T-cell (primary cell): ENCODE measurements around the gene KRTAP10-10. TPM values are rescaled to one million over a fixed set of nuclear protein-coding genes. Genes with fewer than 3 reads are reported as not detected.
"Not testable (repeated sequence)": the region's sequence is repeated elsewhere in the genome, so short reads cannot be mapped to it uniquely, and the experiment has no call there.

Source experiments
- ATAC-seq, 4 experiments: fragments of 200-7000 bp in 3 of 4; fragments of 150-1000 bp in 1 of 4; cut with Tn5 transposase; replicated peaks in 1 of 4; 1 replicate in 3 of 4; 2 replicates in 1 of 4; pipeline ENCODE4 v1.10.0; 2021; ENCODE audit warnings: moderate library complexity in 3 of 4, mild to moderate bottlenecking in 2 of 4, moderate number of reproducible peaks in 1 of 4
- CTCF ChIA-PET, 2 donors: fragments of 300-600 bp; sonication (Branson Sonifier 250); formaldehyde crosslinking; loops; one replicate each; lab custom pipeline; 2022; ENCODE audit warnings: antibody characterized with exemption in 2 of 2; lab: Charles Lee
- POLR2A ChIA-PET, 2 donors: fragments of 300-600 bp; sonication (Branson Sonifier 250); formaldehyde crosslinking; loops; one replicate each; lab custom pipeline; 2022; ENCODE audit warnings: antibody characterized with exemption in 2 of 2; lab: Charles Lee
- DNase-seq, 35 experiments: peaks; one replicate each; pipeline versions ENCODE4 v3.0.0 to v3.0.0-alpha.2; 2013 to 2023
- H3K27ac ChIP-seq: one replicate; pipeline ENCODE4 v1.5.1; 2013; ENCODE audit warnings: low read length
- H3K27me3 ChIP-seq, 2 experiments: replicated peaks in 1 of 2; 1 replicate in 1 of 2; 2 replicates in 1 of 2; pipeline versions ENCODE4 v1.6.1 to v1.7.0; 2013; ENCODE audit warnings: low read length in 1 of 2, mixed read lengths in 1 of 2; ENCODE audit not compliant: control insufficient read depth in 2 of 2, insufficient read depth in 2 of 2; ENCODE audit errors: extremely low read depth in 1 of 2
- H3K36me3 ChIP-seq, 2 donors: 1 replicate in 1 of 2; 2 replicates in 1 of 2; pipeline versions ENCODE4 v1.6.1 to v1.7.0; 2013; ENCODE audit warnings: low read length in 1 of 2; ENCODE audit not compliant: control insufficient read depth in 2 of 2, insufficient read depth in 1 of 2; ENCODE audit errors: extremely low read depth in 1 of 2
- H3K4me1 ChIP-seq, 2 experiments: 1 replicate in 1 of 2; 2 replicates in 1 of 2; pipeline versions ENCODE4 v1.6.1 to v1.7.0; 2013; ENCODE audit warnings: low read length in 2 of 2, mixed read lengths in 1 of 2; ENCODE audit not compliant: insufficient read depth in 2 of 2, control insufficient read depth in 1 of 2; ENCODE audit errors: extremely low read depth in 1 of 2
- H3K4me3 ChIP-seq, 2 donors: 1 replicate in 1 of 2; 2 replicates in 1 of 2; pipeline versions ENCODE4 v1.5.1 to v1.7.0; 2013; ENCODE audit warnings: mild to moderate bottlenecking in 2 of 2, low read length in 1 of 2, moderate library complexity in 1 of 2; ENCODE audit not compliant: control insufficient read depth in 1 of 2; ENCODE audit errors: extremely low read depth in 1 of 2
- H3K9me3 ChIP-seq: 2 replicates; pipeline ENCODE4 v1.7.0; 2013
- H3K27ac Mint-ChIP-seq, 2 donors: one replicate each; pipeline ENCODE4 v1.8.0; 2020 to 2021; ENCODE audit warnings: mild to moderate bottlenecking in 2 of 2, mixed read lengths in 2 of 2
- H3K27me3 Mint-ChIP-seq, 2 donors: one replicate each; pipeline ENCODE4 v1.8.0; 2021 to 2022; ENCODE audit warnings: mixed read lengths in 2 of 2
- H3K36me3 Mint-ChIP-seq: one replicate; pipeline ENCODE4 v1.8.0; 2021; ENCODE audit warnings: mixed read lengths
- H3K4me1 Mint-ChIP-seq, 3 donors: one replicate each; pipeline ENCODE4 v1.8.0; 2020 to 2022; ENCODE audit warnings: mixed read lengths in 3 of 3, mild to moderate bottlenecking in 1 of 3
- H3K4me3 Mint-ChIP-seq, 3 donors: one replicate each; pipeline ENCODE4 v1.8.0; 2020 to 2022; ENCODE audit warnings: mild to moderate bottlenecking in 3 of 3, mixed read lengths in 3 of 3, moderate library complexity in 3 of 3
- H3K9me3 Mint-ChIP-seq, 3 donors: one replicate each; pipeline ENCODE4 v1.8.0; 2020 to 2022; ENCODE audit warnings: mixed read lengths in 3 of 3
- WGBS: methylation state at CpG from one replicate; pipeline ENCODE4 v1.1.5; 2013; ENCODE audit warnings: missing lambda C conversion rate; ENCODE audit not compliant: insufficient coverage; 5-methylcytosine and 5-hydroxymethylcytosine counted together
- total RNA-seq, 35 experiments: library from RNA in 6 of 35; stranded (reverse) in 6 of 35; fragments of 120-200 nt in 1 of 35; gene quantifications; one replicate each; pipeline versions ENCODE4 v1.2.1 to v1.2.4 and lab custom pipeline; 2013 to 2026

Gene KRTAP10-10
- total RNA-seq, 5 donors from 2014 or later (not counting 1 experiment from before 2014, with no cell fraction given), result not detected

DNA sequence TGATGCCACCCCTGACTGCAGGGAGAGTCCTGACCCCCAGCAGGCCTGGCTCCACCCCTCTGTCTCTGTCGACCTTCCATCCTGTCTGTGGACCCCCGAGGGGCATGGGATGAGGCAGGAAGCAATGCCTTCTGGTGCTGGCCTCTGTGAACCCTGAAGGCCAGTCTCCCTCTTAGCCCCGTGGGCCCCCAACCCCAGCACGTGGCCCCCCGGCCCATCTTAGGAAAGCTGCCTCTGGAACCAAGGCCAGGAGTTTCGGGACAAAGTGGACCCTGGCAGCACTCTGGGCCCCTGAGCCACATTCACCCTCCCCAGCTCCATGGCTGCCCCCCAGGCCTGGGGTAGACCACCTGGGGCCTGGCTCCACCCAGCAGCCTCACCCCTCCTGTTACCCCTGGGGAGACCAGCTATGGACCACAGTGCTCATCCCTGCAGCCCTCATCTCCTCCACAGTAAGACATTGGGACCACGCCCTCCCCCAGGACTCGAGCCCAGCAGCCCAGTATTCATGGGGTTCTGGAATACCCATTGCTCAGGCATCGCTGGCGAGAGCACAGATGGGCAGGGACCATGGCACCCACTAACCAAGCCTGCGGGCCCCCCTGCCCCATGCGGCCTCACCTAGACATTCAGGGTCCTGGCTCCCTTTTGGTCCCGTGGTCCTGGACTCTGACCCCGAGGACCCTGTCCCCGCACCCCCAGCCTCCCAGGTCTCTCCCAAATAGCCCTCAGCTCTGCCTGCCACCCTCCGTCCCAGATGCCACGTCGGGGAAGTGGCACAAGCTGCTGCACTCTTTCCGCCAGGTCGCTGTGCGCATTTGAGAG is 1.6 kb downstream of the KRTAP10-10 start:
- H3K4me3 Mint-ChIP-seq, H3K27ac Mint-ChIP-seq, H3K4me1 ChIP-seq, H3K36me3 ChIP-seq, H3K9me3 ChIP-seq, H3K4me1 Mint-ChIP-seq, H3K27ac ChIP-seq, CTCF ChIA-PET, DNase-seq, H3K36me3 Mint-ChIP-seq, H3K4me3 ChIP-seq, POLR2A ChIA-PET, ATAC-seq: not testable (repeated sequence)
- peaks cover 20 to 31% (median 21%) of the 10 kb centered on the region in 3 donors for H3K9me3 Mint-ChIP-seq
- 92% methylated on average over 12 of the region's 21 CpGs for WGBS
- H3K27me3 Mint-ChIP-seq, result peaks cover 0 to 11% of the 10 kb centered on the region in 2 donors
- H3K27me3 ChIP-seq, result peaks cover 0 to 17% of the 10 kb centered on the region in 2 experiments

GRCh38 chr21:44639331-44639655 is 2.1 kb downstream of the KRTAP10-10 start:
- ATAC-seq (no peak), DNase-seq (no peak)
- no peak overlapping the region for H3K4me3 ChIP-seq
- H3K27me3 ChIP-seq, result peaks cover 0 to 17% of the 10 kb centered on the region in 2 experiments
- H3K27ac Mint-ChIP-seq, result no peak overlapping the region
- CTCF ChIA-PET, result no interaction called here
- peaks cover 3% of the 10 kb centered on the region for H3K36me3 Mint-ChIP-seq
- H3K27me3 Mint-ChIP-seq, result peaks cover 0 to 11% of the 10 kb centered on the region in 2 donors
- H3K9me3 ChIP-seq, result no peaks in the 10 kb centered on the region
- POLR2A ChIA-PET, result interaction anchor here in 1 of 2 donors (0.6 kb wide), 1 partner anchor 121 kb away, joined by 3 read pairs; no protein-coding TSS in a partner anchor
- no peak overlapping the region for H3K27ac ChIP-seq
- peaks cover 26 to 34% (median 27%) of the 10 kb centered on the region in 3 donors for H3K9me3 Mint-ChIP-seq
- no peaks in the 10 kb centered on the region for H3K4me1 Mint-ChIP-seq
- WGBS, result 92% methylated on average over 12 of the region's 12 CpGs
- no peak overlapping the region for H3K4me3 Mint-ChIP-seq
- H3K4me1 ChIP-seq, result no peaks in the 10 kb centered on the region
- H3K36me3 ChIP-seq, result no peaks in the 10 kb centered on the region

DNA sequence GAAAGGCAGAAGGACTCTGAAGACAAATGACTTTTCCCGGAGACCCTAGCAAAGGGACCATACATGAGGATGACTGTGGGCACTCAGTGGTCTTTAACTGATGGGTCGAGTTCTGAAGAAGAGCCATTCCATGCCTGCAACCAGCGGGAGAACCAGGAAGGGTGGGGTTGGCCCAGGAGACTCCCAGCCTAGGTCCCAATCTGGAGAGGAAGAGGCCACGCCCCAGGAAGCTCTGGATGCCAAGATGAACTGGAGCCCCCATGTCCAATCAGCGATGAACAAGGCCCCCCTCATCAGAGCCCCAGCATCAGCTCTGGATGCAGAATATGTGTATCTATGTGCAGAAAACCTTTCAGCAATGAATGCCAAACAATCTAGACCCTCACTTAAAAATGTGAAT is 3.6 kb downstream of the KRTAP10-10 start:
- H3K4me1 Mint-ChIP-seq, result no peaks in the 10 kb centered on the region
- Histone ChIP-seq H3K27me3 (peaks cover 0 to 17% of the 10 kb centered on the region in 2 experiments), H3K9me3 (no peaks in the 10 kb centered on the region), H3K4me3 (no peak overlapping the region), H3K27ac (no peak overlapping the region), H3K36me3 (no peaks in the 10 kb centered on the region), H3K4me1 (no peaks in the 10 kb centered on the region)
- H3K27ac Mint-ChIP-seq, result no peak overlapping the region
- peaks cover 8% of the 10 kb centered on the region for H3K36me3 Mint-ChIP-seq
- peaks cover 27 to 43% (median 35%) of the 10 kb centered on the region in 3 donors for H3K9me3 Mint-ChIP-seq
- ChIA-PET CTCF (no interaction called here), POLR2A (no interaction called here)
- ATAC-seq, result no peak
- no peak for DNase-seq
- H3K4me3 Mint-ChIP-seq, result no peak overlapping the region
- 91% methylated on average over 3 of the region's 5 CpGs for WGBS
- peaks cover 0 to 11% of the 10 kb centered on the region in 2 donors for H3K27me3 Mint-ChIP-seq

DNA sequence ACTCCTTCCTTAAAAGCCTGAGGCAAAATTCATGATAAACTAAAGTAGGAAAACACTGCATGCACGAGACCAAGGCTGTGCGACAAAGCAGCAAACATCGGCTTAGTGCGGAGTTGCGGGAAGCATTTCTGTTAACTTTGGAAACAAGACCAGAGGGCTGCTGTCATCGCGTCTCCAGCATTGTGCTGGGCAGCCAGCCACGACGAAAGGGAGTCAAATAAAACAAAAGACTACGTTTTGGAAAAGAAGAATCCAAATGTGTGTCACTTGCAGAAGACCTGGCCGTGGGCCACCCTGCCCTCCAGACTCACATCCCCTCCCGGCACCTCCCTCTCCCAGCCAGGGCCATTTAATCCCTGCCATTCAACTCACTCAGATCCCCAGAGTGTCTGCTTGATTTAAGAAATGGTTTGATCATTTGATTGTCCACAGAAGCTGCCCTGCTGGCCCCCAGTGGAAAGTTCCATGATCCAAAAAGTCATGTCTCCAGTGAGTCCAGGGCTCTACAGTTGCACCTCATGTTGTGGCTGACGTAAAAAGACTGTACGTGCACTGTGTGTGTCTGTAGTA is 6.7 kb downstream of the KRTAP10-10 start:
- no peak overlapping the region for H3K27ac ChIP-seq
- ATAC-seq, result no peak
- WGBS, result 81% methylated on average over 5 of the region's 14 CpGs
- Mint-ChIP-seq H3K4me3 (no peak overlapping the region), H3K36me3 (peaks cover 8% of the 10 kb centered on the region), H3K27me3 (peaks cover 0 to 11% of the 10 kb centered on the region in 2 donors), H3K27ac (no peak overlapping the region), H3K4me1 (peaks cover 0 to 7% (median 5%) of the 10 kb centered on the region in 3 donors), H3K9me3 (peaks cover 27 to 43% (median 35%) of the 10 kb centered on the region in 3 donors)
- DNase-seq, result no peak
- ChIA-PET POLR2A (no interaction called here), CTCF (interaction anchor here in 1 of 2 donors (1.2 kb wide), 1 partner anchor 13 kb away, joined by 3 read pairs; no protein-coding TSS in a partner anchor)
- H3K4me1 ChIP-seq, result no peaks in the 10 kb centered on the region
- H3K4me3 ChIP-seq, result peak overlapping the region in 1 of 2 donors; percentile 3
- no peaks in the 10 kb centered on the region for H3K36me3 ChIP-seq
- H3K9me3 ChIP-seq, result no peaks in the 10 kb centered on the region
- peaks cover 0 to 17% of the 10 kb centered on the region in 2 experiments for H3K27me3 ChIP-seq

- Histone ChIP-seq H3K4me3 (no peak overlapping the region), H3K27me3 (peaks cover 0 to 7% of the 10 kb centered on the region in 2 experiments), H3K9me3 (no peaks in the 10 kb centered on the region), H3K36me3 (no peaks in the 10 kb centered on the region), H3K4me1 (no peaks in the 10 kb centered on the region), H3K27ac (no peak overlapping the region)
- ATAC-seq (no peak), DNase-seq (no peak)
- H3K36me3 Mint-ChIP-seq, result peaks cover 8% of the 10 kb centered on the region
- ChIA-PET POLR2A (interaction anchor here in 1 of 2 donors (0.6 kb wide), 1 partner anchor 67 kb away, joined by 4 read pairs; the partner anchor contains the start of gene TSPEAR), CTCF (interaction anchor here in 1 of 2 donors (0.6 kb wide), 1 partner anchor 14 kb away, joined by 3 read pairs; no protein-coding TSS in a partner anchor)
- peaks cover 0 to 9% of the 10 kb centered on the region in 2 donors for H3K27me3 Mint-ChIP-seq
- H3K4me3 Mint-ChIP-seq, result no peak overlapping the region
- no CpG with 5 or more reads among the region's 2 CpGs for WGBS
- H3K27ac Mint-ChIP-seq, result no peak overlapping the region
- peaks cover 0 to 7% (median 5%) of the 10 kb centered on the region in 3 donors for H3K4me1 Mint-ChIP-seq
- peaks cover 27 to 43% (median 35%) of the 10 kb centered on the region in 3 donors for H3K9me3 Mint-ChIP-seq
These were observed 7.7 kb downstream of the KRTAP10-10 start for GRCh38 chr21:44644878-44645277.

DNA sequence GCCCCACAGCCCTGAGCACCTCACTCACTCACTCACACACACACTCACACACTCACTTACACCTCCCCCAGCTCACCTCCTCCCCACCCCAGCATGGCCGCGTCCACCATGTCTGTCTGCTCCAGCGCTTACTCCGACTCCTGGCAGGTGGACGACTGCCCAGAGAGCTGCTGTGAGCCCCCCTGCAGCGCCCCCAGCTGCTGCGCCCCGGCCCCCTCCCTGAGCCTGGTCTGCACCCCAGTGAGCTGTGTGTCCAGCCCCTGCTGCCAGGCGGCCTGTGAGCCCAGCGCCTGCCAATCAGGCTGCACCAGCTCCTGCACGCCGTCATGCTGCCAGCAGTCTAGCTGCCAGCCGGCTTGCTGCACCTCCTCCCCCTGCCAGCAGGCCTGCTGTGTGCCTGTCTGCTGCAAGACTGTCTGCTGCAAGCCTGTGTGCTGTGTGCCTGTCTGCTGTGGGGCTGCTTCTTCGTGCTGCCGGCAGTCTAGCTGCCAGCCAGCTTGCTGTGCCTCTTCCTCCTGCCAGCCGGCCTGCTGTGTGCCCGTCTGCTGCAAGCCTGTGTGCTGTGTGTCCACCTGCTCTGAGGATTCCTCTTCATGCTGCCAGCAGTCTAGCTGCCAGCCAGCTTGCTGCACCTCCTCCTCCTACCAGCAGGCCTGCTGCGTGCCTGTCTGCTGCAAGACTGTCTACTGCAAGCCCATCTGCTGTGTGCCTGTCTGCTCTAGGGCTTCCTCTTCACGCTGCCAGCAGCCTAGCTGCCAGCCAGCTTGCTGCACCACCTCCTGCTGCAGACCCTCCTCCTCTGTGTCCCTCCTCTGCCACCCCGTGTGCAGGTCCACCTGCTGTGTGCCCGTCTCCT is 9.4 kb downstream of the KRTAP10-10 start, which contains the start of gene KRTAP10-11:
KRTAP10-11 (plus strand) TSS at position 49 of the 856 bp plus-strand sequence; CDS start at position 94, 45 bp downstream.
- CTCF ChIA-PET, result not testable (repeated sequence)

More for the DNA sequence above, 9.4 kb downstream of the KRTAP10-10 start, which contains the start of gene KRTAP10-11:
- POLR2A ChIA-PET, result interaction anchor here (0.5 kb wide), 2 partner anchors 13 to 18 kb away, joined by 5 to 7 read pairs; no protein-coding TSS in a partner anchor
- H3K27me3 Mint-ChIP-seq, H3K36me3 ChIP-seq, H3K27me3 ChIP-seq, ATAC-seq, H3K27ac ChIP-seq, H3K27ac Mint-ChIP-seq, H3K9me3 ChIP-seq, H3K36me3 Mint-ChIP-seq, DNase-seq, H3K4me3 ChIP-seq, H3K4me3 Mint-ChIP-seq, H3K4me1 ChIP-seq, H3K4me1 Mint-ChIP-seq: not testable (repeated sequence)
- 75% methylated on average over 19 of the region's 21 CpGs for WGBS
- H3K9me3 Mint-ChIP-seq, result peaks cover 16 to 28% (median 28%) of the 10 kb centered on the region in 3 donors
